DMS 273 (cell line): ENCODE results near the gene FOXQ1.

ENCODE experiments used
- DNase-seq: peaks from one replicate; lab custom pipeline; 2025; ENCODE audit not compliant: unreplicated experiment; lab: John Stamatoyannopoulos, UW

The FOXQ1 gene

GRCh38 chr6:1290086-1290485 is 21.8 kb upstream of the FOXQ1 start:
- no peak for DNase-seq

GRCh38 chr6:1290805-1291204 is 21.1 kb upstream of the FOXQ1 start:
- DNase-seq = no peak

GRCh38 chr6:1291381-1291780 is 20.5 kb upstream of the FOXQ1 start:
- no peak for DNase-seq

- no peak for DNase-seq
Observed at GRCh38 chr6:1295420-1295819, 16.5 kb upstream of the FOXQ1 start.

- no peak for DNase-seq
Observed at GRCh38 chr6:1296079-1296478, 15.8 kb upstream of the FOXQ1 start.

- DNase-seq = peak; percentile 10
Observed at GRCh38 chr6:1296542-1296941, 15.4 kb upstream of the FOXQ1 start.

- DNase-seq = no peak
Observed at GRCh38 chr6:1297746-1298145, 14.2 kb upstream of the FOXQ1 start.

- no peak for DNase-seq
Observed at GRCh38 chr6:1298768-1299167, 13.1 kb upstream of the FOXQ1 start.

- no peak for DNase-seq
Observed at GRCh38 chr6:1306133-1306532, 5.8 kb upstream of the FOXQ1 start.

GRCh38 chr6:1309366-1309765 is 2.5 kb upstream of the FOXQ1 start:
- DNase-seq = no peak

- peak; percentile 57 for DNase-seq
Observed at GRCh38 chr6:1310628-1311399, 1.1 kb upstream of the FOXQ1 start.

GRCh38 chr6:1312203-1312472 is 240 bp downstream of the FOXQ1 start:
- peak; percentile 74 for DNase-seq

GRCh38 chr6:1312473-1313367 is 822 bp downstream of the FOXQ1 start:
- peak; percentile 74 for DNase-seq

- DNase-seq = no peak
Observed at GRCh38 chr6:1313384-1313766, 1.5 kb downstream of the FOXQ1 start.

- DNase-seq = peak; percentile 84
Observed at GRCh38 chr6:1313767-1314503, 2.0 kb downstream of the FOXQ1 start.

GRCh38 chr6:1314617-1315016 is 2.7 kb downstream of the FOXQ1 start:
- DNase-seq = no peak

GRCh38 chr6:1315201-1315559 is 3.3 kb downstream of the FOXQ1 start:
- DNase-seq = no peak

- DNase-seq = peak; percentile 10
Observed at GRCh38 chr6:1315560-1316386, 3.9 kb downstream of the FOXQ1 start.

GRCh38 chr6:1316489-1316971 is 4.6 kb downstream of the FOXQ1 start:
- DNase-seq = peak; percentile 60

- no peak for DNase-seq
Observed at GRCh38 chr6:1317302-1317815, 5.5 kb downstream of the FOXQ1 start.

GRCh38 chr6:1318036-1318435 is 6.1 kb downstream of the FOXQ1 start:
- DNase-seq = no peak
